Activated CD8-positive, alpha-beta memory T cell treated with anti-CD3 and anti-CD28 coated beads for 36 hours (primary cell): ENCODE data around the gene ACVR2A. TPM values are rescaled to one million over a fixed set of nuclear protein-coding genes. Genes with fewer than 3 reads are reported as not detected.

Source experiments
- CTCF ChIA-PET: fragments of 350-600 bp; sonication (Branson Sonifier 250); formaldehyde crosslinking; loops from one replicate; lab custom pipeline; 2021; ENCODE audit warnings: antibody characterized with exemption; lab: Charles Lee
- POLR2A ChIA-PET: fragments of 350-600 bp; sonication (Branson Sonifier 250); formaldehyde crosslinking; loops from one replicate; lab custom pipeline; 2021; ENCODE audit warnings: antibody characterized with exemption; lab: Charles Lee
- total RNA-seq, 2 experiments: library from RNA; stranded (reverse); gene quantifications; one replicate each; pipeline ENCODE4 v1.2.3, GENCODE V29; 2021

Gene ACVR2A
- 1 to 10 TPM; 1.4 TPM for total RNA-seq

GRCh38 chr2:147844697-147845410 lies at the start of gene ACVR2A:
Gene ACVR2A (plus strand): TSS chr2:147845029. CDS start chr2:147845153, 124 bp downstream.
- POLR2A ChIA-PET, result interaction anchor here (0.7 kb wide), 2 partner anchors 799 to 984 kb away, joined by 8 to 9 read pairs; no protein-coding TSS in a partner anchor
- CTCF ChIA-PET, result no interaction called here

- ChIA-PET CTCF (no interaction called here), POLR2A (no interaction called here)
Observed at GRCh38 chr2:147800316-147800715, 44.5 kb upstream of the ACVR2A start.

GRCh38 chr2:147806846-147807245 lies 38.0 kb upstream of the ACVR2A start:
- ChIA-PET POLR2A (no interaction called here), CTCF (no interaction called here)

GRCh38 chr2:147808520-147808919 lies 36.3 kb upstream of the ACVR2A start:
- ChIA-PET POLR2A (no interaction called here), CTCF (no interaction called here)

GRCh38 chr2:147810883-147811765 lies 33.7 kb upstream of the ACVR2A start:
- ChIA-PET CTCF (no interaction called here), POLR2A (no interaction called here)

GRCh38 chr2:147818741-147819140 lies 26.1 kb upstream of the ACVR2A start:
- ChIA-PET POLR2A (no interaction called here), CTCF (no interaction called here)

- POLR2A ChIA-PET, result no interaction called here
- CTCF ChIA-PET, result no interaction called here
Observed at GRCh38 chr2:147824620-147825019, 20.2 kb upstream of the ACVR2A start.

DNA sequence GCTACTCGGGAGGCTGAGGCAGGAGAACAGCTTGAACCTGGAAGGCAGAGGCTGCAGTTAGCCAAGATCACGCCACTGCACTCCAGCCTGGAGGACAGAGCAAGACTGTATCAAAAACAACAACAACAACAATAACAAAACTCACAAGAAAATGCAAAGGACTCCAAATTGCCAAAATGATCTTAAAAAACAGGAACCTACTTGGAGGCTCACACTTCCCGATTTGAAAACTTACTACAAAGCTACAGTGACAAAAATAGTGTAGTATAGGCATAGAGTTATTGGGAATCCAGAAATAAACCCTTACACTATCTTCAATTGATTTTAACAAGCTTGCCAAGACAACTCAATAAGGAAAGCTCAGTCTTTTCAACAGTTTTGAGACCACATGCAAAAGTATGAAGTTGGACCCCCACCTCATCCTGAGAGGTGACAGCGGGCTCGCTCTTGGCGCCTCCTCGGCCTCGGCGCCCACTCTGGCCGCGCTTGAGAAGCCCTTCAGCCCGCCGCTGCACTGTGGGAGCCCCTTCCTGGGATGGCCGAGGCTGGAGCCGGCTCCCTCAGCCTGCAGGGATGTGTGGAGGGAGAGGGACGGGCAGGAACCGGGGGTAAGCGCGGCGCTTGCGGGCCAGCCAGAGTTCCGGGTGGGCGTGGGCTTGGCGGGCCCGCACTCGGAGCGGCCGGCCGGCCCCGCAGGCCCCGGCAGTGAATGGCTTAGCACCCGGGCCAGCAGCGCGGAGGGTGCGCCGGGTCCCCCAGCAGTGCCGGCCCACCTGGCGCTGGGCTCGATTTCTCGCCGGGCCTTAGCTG lies 18.3 kb upstream of the ACVR2A start:
- ChIA-PET POLR2A (no interaction called here), CTCF (no interaction called here)

DNA sequence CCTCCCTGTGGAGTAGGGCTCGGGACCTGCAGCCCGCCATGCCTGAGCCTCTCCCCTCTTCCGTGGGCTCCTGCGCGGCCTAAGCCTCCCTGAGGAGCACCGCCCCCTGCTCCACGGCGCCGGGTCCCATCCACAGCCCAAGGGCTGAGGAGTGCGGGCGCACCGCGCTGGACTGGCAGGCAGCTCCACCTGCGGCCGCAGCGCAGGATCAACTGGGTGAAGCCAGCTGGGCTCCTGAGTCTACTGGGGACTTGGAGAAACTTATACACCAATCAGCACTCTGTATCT lies 17.8 kb upstream of the ACVR2A start:
- ChIA-PET POLR2A (no interaction called here), CTCF (no interaction called here)

DNA sequence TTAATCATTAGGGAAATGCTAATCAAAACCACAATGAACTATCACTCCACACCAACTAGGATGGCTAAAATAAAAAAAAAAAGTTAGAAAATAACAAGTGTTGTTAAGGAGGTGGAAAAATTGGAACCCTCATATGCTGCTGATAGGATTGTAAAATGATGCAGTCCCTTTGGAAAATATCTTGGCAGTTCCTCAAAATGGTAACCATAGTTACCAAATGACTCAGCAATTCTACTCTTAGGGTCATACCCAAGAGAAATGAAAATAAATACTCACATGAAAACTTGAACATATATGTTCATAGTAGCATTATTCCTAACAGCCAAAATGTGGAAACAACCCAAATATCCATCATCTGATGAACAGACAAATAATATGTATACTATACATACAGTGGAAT lies 15.7 kb upstream of the ACVR2A start:
- ChIA-PET CTCF (no interaction called here), POLR2A (no interaction called here)

GRCh38 chr2:147836099-147836498 lies 8.7 kb upstream of the ACVR2A start:
- CTCF ChIA-PET, result no interaction called here
- POLR2A ChIA-PET, result no interaction called here

DNA sequence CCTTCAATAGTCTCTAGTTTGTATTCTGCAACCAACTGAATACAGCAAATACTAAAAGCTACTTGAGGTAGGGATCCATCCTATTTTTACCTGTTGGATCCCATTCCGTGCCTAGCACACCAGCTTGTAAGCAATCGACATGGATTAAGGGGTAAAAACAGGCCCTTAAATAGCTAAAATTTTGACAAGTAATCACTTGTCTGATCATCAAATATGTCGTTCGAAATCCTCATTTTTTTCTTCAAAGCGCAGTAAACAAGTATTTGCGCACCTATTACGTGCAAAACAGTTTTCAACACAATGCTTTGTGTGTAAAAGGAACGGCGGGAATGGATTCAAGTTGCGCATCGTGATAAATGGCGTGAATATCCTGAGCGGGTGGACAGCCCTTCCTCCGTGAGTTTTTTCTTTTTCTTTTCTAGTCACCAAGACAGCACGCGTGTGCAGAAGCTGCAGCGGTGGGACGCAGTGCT lies 1.4 kb upstream of the ACVR2A start:
- POLR2A ChIA-PET, result no interaction called here
- CTCF ChIA-PET, result interaction anchor here (0.5 to 0.7 kb wide), 2 partner anchors 370 to 544 kb away, joined by 3 read pairs; no protein-coding TSS in a partner anchor

- ChIA-PET POLR2A (interaction anchor here (0.7 kb wide), 1 partner anchor 800 kb away, joined by 8 read pairs; no protein-coding TSS in a partner anchor), CTCF (interaction anchor here (0.5 to 0.7 kb wide), 2 partner anchors 370 to 545 kb away, joined by 3 read pairs; no protein-coding TSS in a partner anchor)
Observed at GRCh38 chr2:147843864-147844696, 749 bp upstream of the ACVR2A start.

DNA sequence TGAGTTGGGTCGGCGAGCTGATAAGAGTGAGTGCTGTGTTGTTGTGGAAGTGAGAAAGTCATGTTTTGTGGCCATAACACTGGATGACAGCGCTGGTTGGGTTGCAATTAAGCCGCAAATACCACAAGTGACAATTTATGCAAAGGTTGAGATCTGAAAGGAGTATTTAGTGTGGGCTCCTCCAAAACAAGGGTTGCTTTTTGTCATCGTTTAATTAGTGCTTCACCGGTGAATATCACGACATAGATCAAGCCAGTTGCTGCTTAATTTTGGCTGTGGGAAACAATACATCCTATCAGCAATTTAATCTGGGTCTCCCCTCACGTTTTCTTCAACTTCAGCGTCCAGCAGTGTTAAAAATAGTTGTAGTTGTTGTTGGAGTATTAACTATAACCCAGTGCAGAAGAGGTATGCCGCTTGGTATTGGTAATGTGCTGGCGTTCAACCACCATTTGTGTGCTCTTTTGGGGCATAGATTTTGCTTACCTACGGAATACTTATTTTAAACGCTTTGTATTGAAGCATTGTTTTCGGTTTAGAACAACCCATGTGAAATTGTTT lies 662 bp downstream of the ACVR2A start:
- POLR2A ChIA-PET, result interaction anchor here (0.7 kb wide), 1 partner anchor 984 kb away, joined by 9 read pairs; no protein-coding TSS in a partner anchor
- CTCF ChIA-PET, result no interaction called here

DNA sequence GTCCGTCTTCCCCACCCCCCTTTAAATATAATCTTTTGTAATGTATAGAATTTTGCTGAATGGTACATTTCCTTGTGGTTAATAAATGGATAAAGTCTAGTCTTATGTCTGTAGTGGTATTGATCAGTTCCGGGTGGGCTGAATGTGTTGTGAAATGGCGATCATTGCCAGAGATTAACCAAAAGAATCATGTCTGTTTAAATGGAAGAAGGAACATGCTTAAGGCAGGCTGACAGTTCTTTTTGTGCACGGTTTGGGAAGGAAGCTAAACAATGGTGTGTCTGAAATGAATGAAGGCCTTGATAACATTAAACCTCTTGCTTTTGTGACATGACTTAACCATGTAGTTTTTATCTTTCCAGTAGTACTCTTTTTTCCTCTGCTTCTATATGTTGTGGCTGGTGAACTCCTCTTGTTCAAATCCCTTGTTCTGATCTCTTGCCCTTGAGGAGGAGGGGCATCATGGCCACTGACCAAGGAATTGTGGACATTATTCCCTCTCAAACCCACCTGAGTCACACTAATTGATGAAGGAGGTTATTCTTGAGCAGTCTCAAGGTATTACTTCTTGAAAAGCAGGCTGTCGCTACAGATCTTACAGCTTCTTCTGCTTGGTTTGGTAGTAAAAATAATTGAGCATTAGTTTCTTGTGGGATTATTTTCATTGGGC lies 1.7 kb downstream of the ACVR2A start:
- ChIA-PET CTCF (interaction anchor here (0.6 kb wide), 1 partner anchor 418 kb away, joined by 3 read pairs; no protein-coding TSS in a partner anchor), POLR2A (no interaction called here)

GRCh38 chr2:147847746-147848391 lies 3.0 kb downstream of the ACVR2A start:
- ChIA-PET CTCF (no interaction called here), POLR2A (no interaction called here)

- POLR2A ChIA-PET, result no interaction called here
- CTCF ChIA-PET, result no interaction called here
Observed at GRCh38 chr2:147850838-147851237, 6.0 kb downstream of the ACVR2A start.
